GM23338 (cell line): Measurements from ENCODE around the gene RNU5B-1. TPM values are rescaled to one million over a fixed set of nuclear protein-coding genes. Genes with fewer than 3 reads are reported as not detected.

Experiments
- ATAC-seq: fragments of 200-7000 bp; cut with Tn5 transposase; 3 replicates; pipeline ENCODE4 v1.9.1; 2020
- DNase-seq: peaks from one replicate; pipeline ENCODE4 v3.0.0-alpha.2; 2015; ENCODE audit warnings: low spot score
- H2AFZ ChIP-seq: fragments of 200-600 bp; sonication (generic); 2 replicates; pipeline ENCODE4 v1.8.0; 2016; ENCODE audit warnings: antibody characterized with exemption, mild to moderate bottlenecking, moderate library complexity
- H3F3A ChIP-seq: fragments of 200-600 bp; sonication (generic); replicated peaks from 2 replicates; pipeline ENCODE4 v1.8.0; 2017; ENCODE audit warnings: antibody characterized with exemption, mixed run types, low read depth
- H3K27ac ChIP-seq: fragments of 200-600 bp; sonication (generic); 2 replicates; pipeline ENCODE4 v1.6.1; 2016; ENCODE audit warnings: low read depth
- H3K27me3 ChIP-seq: fragments of 200-600 bp; sonication (generic); 2 replicates; pipeline ENCODE4 v1.8.0; 2016; ENCODE audit warnings: mild to moderate bottlenecking, mixed run types, moderate library complexity; ENCODE audit not compliant: insufficient read depth
- H3K36me3 ChIP-seq: fragments of 200-600 bp; sonication (generic); 2 replicates; pipeline ENCODE4 v1.8.0; 2016; ENCODE audit warnings: mild to moderate bottlenecking; ENCODE audit not compliant: insufficient read depth
- H3K4me1 ChIP-seq: fragments of 200-600 bp; sonication (generic); 2 replicates; pipeline ENCODE4 v1.8.0; 2016; ENCODE audit warnings: mild to moderate bottlenecking, moderate library complexity; ENCODE audit not compliant: insufficient read depth
- H3K4me2 ChIP-seq: fragments of 200-600 bp; sonication (generic); 2 replicates; pipeline ENCODE4 v1.7.1; 2017; ENCODE audit warnings: mixed run types
- H3K4me3 ChIP-seq: fragments of 200-600 bp; sonication (generic); 2 replicates; pipeline ENCODE4 v1.6.1; 2016; ENCODE audit warnings: mixed run types
- H3K79me2 ChIP-seq: fragments of 200-600 bp; sonication (generic); replicated peaks from 2 replicates; pipeline ENCODE4 v1.8.0; 2017; ENCODE audit warnings: mild to moderate bottlenecking; ENCODE audit not compliant: insufficient read depth
- H3K9me2 ChIP-seq: fragments of 200-600 bp; sonication (generic); 2 replicates; pipeline ENCODE4 v1.8.0; 2017; ENCODE audit not compliant: insufficient read depth
- H4K20me1 ChIP-seq: fragments of 200-600 bp; sonication (generic); replicated peaks from 2 replicates; pipeline ENCODE4 v1.8.0; 2017; ENCODE audit warnings: mild to moderate bottlenecking; ENCODE audit not compliant: insufficient read depth
- H3K27ac Mint-ChIP-seq: 2 replicates; pipeline ENCODE4 v1.8.0; 2020; ENCODE audit warnings: inconsistent platforms, mild to moderate bottlenecking, moderate library complexity, mixed read lengths
- H3K27me3 Mint-ChIP-seq: 3 replicates; pipeline ENCODE4 v1.8.0; 2022; ENCODE audit warnings: low read depth, mild to moderate bottlenecking, moderate library complexity, mixed read lengths, inconsistent platforms; ENCODE audit not compliant: insufficient read depth, poor library complexity
- H3K36me3 Mint-ChIP-seq: 3 replicates; pipeline ENCODE4 v1.8.0; 2021; ENCODE audit warnings: low read depth, mild to moderate bottlenecking, inconsistent platforms, moderate library complexity, mixed read lengths
- H3K4me1 Mint-ChIP-seq: 3 replicates; pipeline ENCODE4 v1.8.0; 2020; ENCODE audit warnings: mild to moderate bottlenecking, inconsistent platforms, mixed read lengths
- H3K4me3 Mint-ChIP-seq: 3 replicates; pipeline ENCODE4 v1.8.0; 2021; ENCODE audit warnings: moderate library complexity, mild to moderate bottlenecking, inconsistent platforms, mixed read lengths
- H3K9me3 Mint-ChIP-seq: 3 replicates; pipeline ENCODE4 v1.8.0; 2020; ENCODE audit warnings: moderate library complexity, mild to moderate bottlenecking, inconsistent platforms, mixed read lengths
- CREB1 ChIP-seq: fragments of 250-450 bp; sonication (Bioruptor Pico); IDR thresholded peaks from 2 replicates; pipeline ENCODE4 v1.5.0; 2020; ENCODE audit warnings: low read depth, mild to moderate bottlenecking, moderate library complexity
- EZH2 ChIP-seq: fragments of 200-600 bp; sonication (generic); IDR thresholded peaks from one replicate; pipeline ENCODE4 v1.8.0; 2017; ENCODE audit warnings: antibody characterized with exemption, mild to moderate bottlenecking, low read depth; ENCODE audit not compliant: unreplicated experiment
- EZH2phosphoT487 ChIP-seq: fragments of 200-600 bp; sonication (generic); IDR thresholded peaks from one replicate; pipeline ENCODE4 v1.8.1; 2018; ENCODE audit warnings: antibody characterized with exemption; ENCODE audit not compliant: unreplicated experiment
- JUNB ChIP-seq: IDR thresholded peaks from one replicate; pipeline ENCODE4 v1.6.1; 2016; ENCODE audit warnings: antibody characterized with exemption; ENCODE audit not compliant: unreplicated experiment
- NANOG ChIP-seq: IDR thresholded peaks from 2 replicates; pipeline ENCODE4 v1.6.1; 2016; ENCODE audit warnings: antibody characterized with exemption, borderline replicate concordance
- POLR2AphosphoS5 ChIP-seq: IDR thresholded peaks from 2 replicates; pipeline ENCODE4 v1.6.1; 2016; ENCODE audit warnings: antibody characterized with exemption, low read depth
- STAT1 ChIP-seq: IDR thresholded peaks from one replicate; pipeline ENCODE4 v1.6.1; 2016; ENCODE audit warnings: antibody characterized with exemption; ENCODE audit not compliant: unreplicated experiment
- ZNF114 ChIP-seq: fragments of 250-450 bp; sonication (Bioruptor Pico); IDR thresholded peaks from 2 replicates; pipeline ENCODE4 v1.5.0; 2020; ENCODE audit warnings: mild to moderate bottlenecking, moderate library complexity
- ZNF331 ChIP-seq: fragments of 250-450 bp; sonication (Bioruptor Pico); IDR thresholded peaks from 2 replicates; pipeline ENCODE4 v1.5.0; 2020; ENCODE audit warnings: low read depth, mild to moderate bottlenecking, moderate library complexity
- polyA plus RNA-seq: library from polyadenylated mRNA; unstranded; fragments of >200 nt; fragmentation: Nextera tagmentation; extraction: Ambion mirVana; gene quantifications from 2 replicates; pipeline ENCODE4 v1.2.1, GENCODE V29; 2016
- total RNA-seq: library from RNA; depleted of rRNA; stranded (reverse); fragments of >200 nt; shearing (Covaris generic); gene quantifications from 2 replicates; pipeline ENCODE4 v1.2.3, GENCODE V29; 2014
- TF ChIP-seq, protein P1 (sequence below), 2 experiments: fragments of 200-600 bp in 1 of 2; sonication (generic) in 1 of 2; conservative IDR thresholded peaks; 2 replicates each; pipeline versions ENCODE4 v1.5.1 to v1.6.1; 2016 to 2017; ENCODE audit warnings: antibody characterized with exemption in 2 of 2, low read depth in 2 of 2, mild to moderate bottlenecking in 2 of 2, moderate library complexity in 1 of 2
- TF ChIP-seq, protein P2 (sequence below): IDR thresholded peaks from one replicate; pipeline ENCODE4 v1.6.1; 2018; ENCODE audit warnings: antibody characterized with exemption; ENCODE audit not compliant: unreplicated experiment
- TF ChIP-seq, protein P3 (sequence below): IDR thresholded peaks from 2 replicates; pipeline ENCODE4 v1.6.1; 2016; ENCODE audit warnings: antibody characterized with exemption
- TF ChIP-seq, protein P4 (sequence below): fragments of 250-450 bp; sonication (Bioruptor Pico); IDR thresholded peaks from 2 replicates; pipeline ENCODE4 v1.5.0; 2020; ENCODE audit warnings: mild to moderate bottlenecking, moderate library complexity

RNU5B-1 gene
- total and polyA plus RNA-seq, 2 experiments from 2014 or later, result not detected

DNA sequence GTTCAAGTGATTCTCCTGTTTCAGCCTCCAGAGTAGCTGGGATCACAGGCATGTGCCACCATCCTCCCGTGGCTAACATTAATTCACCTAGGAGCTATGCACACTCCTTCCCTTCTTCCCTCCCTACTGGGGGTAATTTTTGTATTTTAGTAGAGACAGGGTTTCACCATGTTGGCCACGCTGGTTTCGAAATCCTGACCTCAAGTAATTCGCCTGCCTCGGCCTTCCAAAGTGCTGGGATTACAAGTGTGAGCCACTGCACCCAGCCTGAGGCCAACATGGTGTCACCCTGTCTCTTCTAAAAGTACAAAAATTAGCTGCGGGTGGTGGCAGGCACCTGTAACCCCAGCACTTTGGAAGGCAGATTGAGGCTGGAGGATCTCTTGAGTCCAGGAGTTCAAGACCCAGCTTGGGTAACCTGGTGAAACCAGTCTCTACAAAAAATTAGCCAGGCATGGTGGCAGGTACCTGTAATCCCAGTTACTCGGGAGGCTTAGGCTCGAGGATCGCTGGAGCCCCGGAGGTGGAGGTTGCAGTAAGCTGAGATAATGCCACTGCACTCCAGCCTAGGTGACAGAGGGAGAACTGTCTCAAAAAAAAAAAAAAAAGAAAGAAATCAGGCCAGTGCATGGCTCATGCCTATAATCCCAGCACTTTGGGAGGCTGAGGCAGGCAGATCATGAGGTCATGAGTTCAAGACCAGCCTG is 6.1 kb downstream of the RNU5B-1 start:
- peaks cover 19% of the 10 kb centered on the region for H3K4me1 Mint-ChIP-seq
- no peak overlapping the region for H2AFZ ChIP-seq
- H3K27me3 Mint-ChIP-seq, result peaks cover 11% of the 10 kb centered on the region
- DNase-seq (no peak), ATAC-seq (no peak)
- H3K9me3 Mint-ChIP-seq, result no peaks in the 10 kb centered on the region
- H3K27ac ChIP-seq, result no peak overlapping the region
- H3K36me3 ChIP-seq, result no peaks in the 10 kb centered on the region
- H3K36me3 Mint-ChIP-seq, result no peaks in the 10 kb centered on the region
- TF ChIP-seq, protein P1, sequence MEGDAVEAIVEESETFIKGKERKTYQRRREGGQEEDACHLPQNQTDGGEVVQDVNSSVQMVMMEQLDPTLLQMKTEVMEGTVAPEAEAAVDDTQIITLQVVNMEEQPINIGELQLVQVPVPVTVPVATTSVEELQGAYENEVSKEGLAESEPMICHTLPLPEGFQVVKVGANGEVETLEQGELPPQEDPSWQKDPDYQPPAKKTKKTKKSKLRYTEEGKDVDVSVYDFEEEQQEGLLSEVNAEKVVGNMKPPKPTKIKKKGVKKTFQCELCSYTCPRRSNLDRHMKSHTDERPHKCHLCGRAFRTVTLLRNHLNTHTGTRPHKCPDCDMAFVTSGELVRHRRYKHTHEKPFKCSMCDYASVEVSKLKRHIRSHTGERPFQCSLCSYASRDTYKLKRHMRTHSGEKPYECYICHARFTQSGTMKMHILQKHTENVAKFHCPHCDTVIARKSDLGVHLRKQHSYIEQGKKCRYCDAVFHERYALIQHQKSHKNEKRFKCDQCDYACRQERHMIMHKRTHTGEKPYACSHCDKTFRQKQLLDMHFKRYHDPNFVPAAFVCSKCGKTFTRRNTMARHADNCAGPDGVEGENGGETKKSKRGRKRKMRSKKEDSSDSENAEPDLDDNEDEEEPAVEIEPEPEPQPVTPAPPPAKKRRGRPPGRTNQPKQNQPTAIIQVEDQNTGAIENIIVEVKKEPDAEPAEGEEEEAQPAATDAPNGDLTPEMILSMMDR (conservative IDR thresholded peaks at IDR 0.05; ENCODE audit: low read depth in 2 of 2), result no peak
- TF ChIP-seq POLR2AphosphoS5, result no peak
- TF ChIP-seq, protein P2, sequence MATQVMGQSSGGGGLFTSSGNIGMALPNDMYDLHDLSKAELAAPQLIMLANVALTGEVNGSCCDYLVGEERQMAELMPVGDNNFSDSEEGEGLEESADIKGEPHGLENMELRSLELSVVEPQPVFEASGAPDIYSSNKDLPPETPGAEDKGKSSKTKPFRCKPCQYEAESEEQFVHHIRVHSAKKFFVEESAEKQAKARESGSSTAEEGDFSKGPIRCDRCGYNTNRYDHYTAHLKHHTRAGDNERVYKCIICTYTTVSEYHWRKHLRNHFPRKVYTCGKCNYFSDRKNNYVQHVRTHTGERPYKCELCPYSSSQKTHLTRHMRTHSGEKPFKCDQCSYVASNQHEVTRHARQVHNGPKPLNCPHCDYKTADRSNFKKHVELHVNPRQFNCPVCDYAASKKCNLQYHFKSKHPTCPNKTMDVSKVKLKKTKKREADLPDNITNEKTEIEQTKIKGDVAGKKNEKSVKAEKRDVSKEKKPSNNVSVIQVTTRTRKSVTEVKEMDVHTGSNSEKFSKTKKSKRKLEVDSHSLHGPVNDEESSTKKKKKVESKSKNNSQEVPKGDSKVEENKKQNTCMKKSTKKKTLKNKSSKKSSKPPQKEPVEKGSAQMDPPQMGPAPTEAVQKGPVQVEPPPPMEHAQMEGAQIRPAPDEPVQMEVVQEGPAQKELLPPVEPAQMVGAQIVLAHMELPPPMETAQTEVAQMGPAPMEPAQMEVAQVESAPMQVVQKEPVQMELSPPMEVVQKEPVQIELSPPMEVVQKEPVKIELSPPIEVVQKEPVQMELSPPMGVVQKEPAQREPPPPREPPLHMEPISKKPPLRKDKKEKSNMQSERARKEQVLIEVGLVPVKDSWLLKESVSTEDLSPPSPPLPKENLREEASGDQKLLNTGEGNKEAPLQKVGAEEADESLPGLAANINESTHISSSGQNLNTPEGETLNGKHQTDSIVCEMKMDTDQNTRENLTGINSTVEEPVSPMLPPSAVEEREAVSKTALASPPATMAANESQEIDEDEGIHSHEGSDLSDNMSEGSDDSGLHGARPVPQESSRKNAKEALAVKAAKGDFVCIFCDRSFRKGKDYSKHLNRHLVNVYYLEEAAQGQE, result no peak
- TF ChIP-seq NANOG, result no peak
- no peak for TF ChIP-seq EZH2phosphoT487
- no peak for TF ChIP-seq CREB1 (CRISPR knock-in tag)
- no peak for TF ChIP-seq ZNF331
- TF ChIP-seq, protein P3, sequence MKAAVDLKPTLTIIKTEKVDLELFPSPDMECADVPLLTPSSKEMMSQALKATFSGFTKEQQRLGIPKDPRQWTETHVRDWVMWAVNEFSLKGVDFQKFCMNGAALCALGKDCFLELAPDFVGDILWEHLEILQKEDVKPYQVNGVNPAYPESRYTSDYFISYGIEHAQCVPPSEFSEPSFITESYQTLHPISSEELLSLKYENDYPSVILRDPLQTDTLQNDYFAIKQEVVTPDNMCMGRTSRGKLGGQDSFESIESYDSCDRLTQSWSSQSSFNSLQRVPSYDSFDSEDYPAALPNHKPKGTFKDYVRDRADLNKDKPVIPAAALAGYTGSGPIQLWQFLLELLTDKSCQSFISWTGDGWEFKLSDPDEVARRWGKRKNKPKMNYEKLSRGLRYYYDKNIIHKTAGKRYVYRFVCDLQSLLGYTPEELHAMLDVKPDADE, result no peak
- no peak for TF ChIP-seq JUNB
- TF ChIP-seq, protein P4, sequence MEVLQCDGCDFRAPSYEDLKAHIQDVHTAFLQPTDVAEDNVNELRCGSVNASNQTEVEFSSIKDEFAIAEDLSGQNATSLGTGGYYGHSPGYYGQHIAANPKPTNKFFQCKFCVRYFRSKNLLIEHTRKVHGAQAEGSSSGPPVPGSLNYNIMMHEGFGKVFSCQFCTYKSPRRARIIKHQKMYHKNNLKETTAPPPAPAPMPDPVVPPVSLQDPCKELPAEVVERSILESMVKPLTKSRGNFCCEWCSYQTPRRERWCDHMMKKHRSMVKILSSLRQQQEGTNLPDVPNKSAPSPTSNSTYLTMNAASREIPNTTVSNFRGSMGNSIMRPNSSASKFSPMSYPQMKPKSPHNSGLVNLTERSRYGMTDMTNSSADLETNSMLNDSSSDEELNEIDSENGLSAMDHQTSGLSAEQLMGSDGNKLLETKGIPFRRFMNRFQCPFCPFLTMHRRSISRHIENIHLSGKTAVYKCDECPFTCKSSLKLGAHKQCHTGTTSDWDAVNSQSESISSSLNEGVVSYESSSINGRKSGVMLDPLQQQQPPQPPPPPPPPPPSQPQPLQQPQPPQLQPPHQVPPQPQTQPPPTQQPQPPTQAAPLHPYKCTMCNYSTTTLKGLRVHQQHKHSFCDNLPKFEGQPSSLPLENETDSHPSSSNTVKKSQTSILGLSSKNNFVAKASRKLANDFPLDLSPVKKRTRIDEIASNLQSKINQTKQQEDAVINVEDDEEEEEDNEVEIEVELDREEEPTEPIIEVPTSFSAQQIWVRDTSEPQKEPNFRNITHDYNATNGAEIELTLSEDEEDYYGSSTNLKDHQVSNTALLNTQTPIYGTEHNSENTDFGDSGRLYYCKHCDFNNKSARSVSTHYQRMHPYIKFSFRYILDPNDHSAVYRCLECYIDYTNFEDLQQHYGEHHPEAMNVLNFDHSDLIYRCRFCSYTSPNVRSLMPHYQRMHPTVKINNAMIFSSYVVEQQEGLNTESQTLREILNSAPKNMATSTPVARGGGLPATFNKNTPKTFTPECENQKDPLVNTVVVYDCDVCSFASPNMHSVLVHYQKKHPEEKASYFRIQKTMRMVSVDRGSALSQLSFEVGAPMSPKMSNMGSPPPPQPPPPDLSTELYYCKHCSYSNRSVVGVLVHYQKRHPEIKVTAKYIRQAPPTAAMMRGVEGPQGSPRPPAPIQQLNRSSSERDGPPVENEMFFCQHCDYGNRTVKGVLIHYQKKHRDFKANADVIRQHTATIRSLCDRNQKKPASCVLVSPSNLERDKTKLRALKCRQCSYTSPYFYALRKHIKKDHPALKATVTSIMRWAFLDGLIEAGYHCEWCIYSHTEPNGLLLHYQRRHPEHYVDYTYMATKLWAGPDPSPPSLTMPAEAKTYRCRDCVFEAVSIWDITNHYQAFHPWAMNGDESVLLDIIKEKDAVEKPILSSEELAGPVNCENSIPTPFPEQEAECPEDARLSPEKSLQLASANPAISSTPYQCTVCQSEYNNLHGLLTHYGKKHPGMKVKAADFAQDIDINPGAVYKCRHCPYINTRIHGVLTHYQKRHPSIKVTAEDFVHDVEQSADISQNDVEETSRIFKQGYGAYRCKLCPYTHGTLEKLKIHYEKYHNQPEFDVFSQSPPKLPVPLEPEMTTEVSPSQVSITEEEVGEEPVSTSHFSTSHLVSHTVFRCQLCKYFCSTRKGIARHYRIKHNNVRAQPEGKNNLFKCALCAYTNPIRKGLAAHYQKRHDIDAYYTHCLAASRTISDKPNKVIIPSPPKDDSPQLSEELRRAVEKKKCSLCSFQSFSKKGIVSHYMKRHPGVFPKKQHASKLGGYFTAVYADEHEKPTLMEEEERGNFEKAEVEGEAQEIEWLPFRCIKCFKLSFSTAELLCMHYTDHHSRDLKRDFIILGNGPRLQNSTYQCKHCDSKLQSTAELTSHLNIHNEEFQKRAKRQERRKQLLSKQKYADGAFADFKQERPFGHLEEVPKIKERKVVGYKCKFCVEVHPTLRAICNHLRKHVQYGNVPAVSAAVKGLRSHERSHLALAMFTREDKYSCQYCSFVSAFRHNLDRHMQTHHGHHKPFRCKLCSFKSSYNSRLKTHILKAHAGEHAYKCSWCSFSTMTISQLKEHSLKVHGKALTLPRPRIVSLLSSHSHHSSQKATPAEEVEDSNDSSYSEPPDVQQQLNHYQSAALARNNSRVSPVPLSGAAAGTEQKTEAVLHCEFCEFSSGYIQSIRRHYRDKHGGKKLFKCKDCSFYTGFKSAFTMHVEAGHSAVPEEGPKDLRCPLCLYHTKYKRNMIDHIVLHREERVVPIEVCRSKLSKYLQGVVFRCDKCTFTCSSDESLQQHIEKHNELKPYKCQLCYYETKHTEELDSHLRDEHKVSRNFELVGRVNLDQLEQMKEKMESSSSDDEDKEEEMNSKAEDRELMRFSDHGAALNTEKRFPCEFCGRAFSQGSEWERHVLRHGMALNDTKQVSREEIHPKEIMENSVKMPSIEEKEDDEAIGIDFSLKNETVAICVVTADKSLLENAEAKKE, result no peak
- TF ChIP-seq EZH2, result no peak
- no peak for TF ChIP-seq STAT1
- TF ChIP-seq ZNF114 (CRISPR knock-in tag), result no peak
- no peaks in the 10 kb centered on the region for H3K27me3 ChIP-seq
- H3F3A ChIP-seq, result no peaks in the 10 kb centered on the region
- no peaks in the 10 kb centered on the region for H3K79me2 ChIP-seq
- no peaks in the 10 kb centered on the region for H3K9me2 ChIP-seq
- H3K4me3 ChIP-seq, result no peak overlapping the region
- H3K4me1 ChIP-seq, result peaks cover 13% of the 10 kb centered on the region
- no peak overlapping the region for H3K27ac Mint-ChIP-seq
- no peak overlapping the region for H3K4me3 Mint-ChIP-seq
- no peak overlapping the region for H3K4me2 ChIP-seq
- H4K20me1 ChIP-seq, result no peaks in the 10 kb centered on the region
